Right atrium auricular region (tissue), 2 donors: ENCODE results near the gene PIH1D2. TPM values are rescaled to one million over a fixed set of nuclear protein-coding genes. Genes with fewer than 3 reads are reported as not detected.
A peak's percentile ranks its signal among the peaks of the same experiment; 100 is the strongest.

Experiments used
- DNase-seq: peaks from one replicate; pipeline ENCODE4 v3.0.0-alpha.2; 2019; ENCODE audit warnings: low spot score
- H3K27ac ChIP-seq, 2 donors: fragments of 200-600 bp; sonication (generic); 1 replicate in 1 of 2; 2 replicates in 1 of 2; pipeline ENCODE4 v1.5.1; 2016 to 2019
- H3K27me3 ChIP-seq, 2 donors: fragments of 200-600 bp; sonication (generic); one replicate each; pipeline versions ENCODE4 v1.5.1 to v1.6.0; 2017 to 2019
- H3K36me3 ChIP-seq: fragments of 200-600 bp; sonication (generic); one replicate; pipeline ENCODE4 v1.5.1; 2016
- H3K4me1 ChIP-seq, 2 donors: fragments of 200-600 bp; sonication (generic); one replicate each; pipeline versions ENCODE4 v1.5.1 to v1.6.0; 2017 to 2019
- H3K4me3 ChIP-seq, 2 donors: fragments of 200-600 bp; sonication (generic); 1 replicate in 1 of 2; 2 replicates in 1 of 2; pipeline ENCODE4 v1.5.1; 2017 to 2019; ENCODE audit warnings: mild to moderate bottlenecking in 1 of 2, moderate library complexity in 1 of 2
- H3K9me3 ChIP-seq, 2 donors: fragments of 200-600 bp; sonication (generic); one replicate each; pipeline ENCODE4 v1.5.1; 2019
- CTCF ChIP-seq, 2 donors: fragments of 200-600 bp; sonication (generic); IDR thresholded peaks; one replicate each; pipeline ENCODE4 v1.5.1; 2019; ENCODE audit warnings: antibody characterized with exemption in 2 of 2
- total RNA-seq, 2 donors: library from RNA; depleted of rRNA; stranded (reverse); fragments of >200 nt; gene quantifications; one replicate each; pipeline ENCODE4 v1.1.0, GENCODE V29; 2016

The PIH1D2 gene
- 1 to 10 TPM; 1.2 to 1.7 TPM for total RNA-seq

- no peak for TF ChIP-seq CTCF (IDR thresholded peaks at IDR 0.05)
- H3K27ac ChIP-seq, result peak within 1 kb of the TSS; percentile 87 to 92
- DNase-seq, result peak; percentile 83
- H3K4me3 ChIP-seq, result peak within 1 kb of the TSS; percentile 63 to 85
- H3K36me3 ChIP-seq, result peaks cover 25% of the 10 kb centered on the region
- H3K9me3 ChIP-seq, result no peaks in the 10 kb centered on the region
- no peaks in the 10 kb centered on the region for H3K27me3 ChIP-seq
- peaks cover 0 to 16% of the 10 kb centered on the region in 2 donors for H3K4me1 ChIP-seq
These were observed at the start of gene PIH1D2, which contains the start of gene NKAPD1 for GRCh38 chr11:112073941-112074811. PIH1D2 (minus strand) TSS chr11:112074017; CDS start chr11:112073174, 843 bp downstream. NKAPD1 (plus strand) TSS chr11:112074299; CDS start chr11:112075575, 1,276 bp downstream.

GRCh38 chr11:112123129-112123528 lies 49.3 kb upstream of the PIH1D2 start:
- no peaks in the 10 kb centered on the region for H3K4me1 ChIP-seq
- DNase-seq, result no peak
- no peaks in the 10 kb centered on the region for H3K9me3 ChIP-seq
- H3K36me3 ChIP-seq, result peaks cover 8% of the 10 kb centered on the region
- H3K27ac ChIP-seq, result no peak overlapping the region
- no peaks in the 10 kb centered on the region for H3K27me3 ChIP-seq
- no peak for TF ChIP-seq CTCF (IDR thresholded peaks at IDR 0.05)
- H3K4me3 ChIP-seq, result no peak overlapping the region

- peaks cover 8% of the 10 kb centered on the region for H3K36me3 ChIP-seq
- H3K27me3 ChIP-seq, result no peaks in the 10 kb centered on the region
- H3K27ac ChIP-seq, result no peak overlapping the region
- no peaks in the 10 kb centered on the region for H3K4me1 ChIP-seq
- TF ChIP-seq CTCF (IDR thresholded peaks at IDR 0.05), result no peak
- no peaks in the 10 kb centered on the region for H3K9me3 ChIP-seq
- H3K4me3 ChIP-seq, result no peak overlapping the region
- no peak for DNase-seq
These were observed 48.3 kb upstream of the PIH1D2 start for GRCh38 chr11:112121981-112122615.

GRCh38 chr11:112118176-112118575 lies 44.4 kb upstream of the PIH1D2 start:
- Histone ChIP-seq H3K27me3 (no peaks in the 10 kb centered on the region), H3K27ac (no peak overlapping the region), H3K4me3 (no peak overlapping the region), H3K4me1 (no peaks in the 10 kb centered on the region), H3K36me3 (peaks cover 8% of the 10 kb centered on the region), H3K9me3 (no peaks in the 10 kb centered on the region)
- DNase-seq, result no peak
- no peak for TF ChIP-seq CTCF (IDR thresholded peaks at IDR 0.05)

- Histone ChIP-seq H3K9me3 (no peaks in the 10 kb centered on the region), H3K4me1 (no peaks in the 10 kb centered on the region), H3K4me3 (no peak overlapping the region), H3K27me3 (no peaks in the 10 kb centered on the region), H3K27ac (no peak overlapping the region), H3K36me3 (peaks cover 8% of the 10 kb centered on the region)
- DNase-seq, result no peak
- TF ChIP-seq CTCF (IDR thresholded peaks at IDR 0.05), result no peak
These were observed 41.6 kb upstream of the PIH1D2 start for GRCh38 chr11:112115386-112115785.
